ENCODE measurements around the gene ARSB. TPM values are rescaled to one million over a fixed set of nuclear protein-coding genes. Genes with fewer than 3 reads are reported as not detected.

ARSB gene
- total RNA-seq, 1 donor from 2014 or later = 30.2 TPM

GRCh38 chr5:78738693-78739300 is 246.3 kb downstream of the ARSB start:
- Histone ChIP-seq H3K4me2 (ENCODE audit: low read length) (no peak overlapping the region), H3K9ac (ENCODE audit: low read length) (no peak overlapping the region), H4K20me1 (ENCODE audit: insufficient read depth, low read length) (no peaks in the 10 kb centered on the region), H3K36me3 (ENCODE audit: insufficient read depth, low read length) (no peaks in the 10 kb centered on the region), H2AFZ (ENCODE audit: low read depth, low read length) (no peak overlapping the region), H3K4me3 (ENCODE audit: insufficient read depth, low read depth, low read length) (no peak overlapping the region), H3K27me3 (ENCODE audit: insufficient read depth, low read length) (peaks cover 3% of the 10 kb centered on the region), H3K4me1 (ENCODE audit: insufficient read depth, low read length) (no peaks in the 10 kb centered on the region), H3K9me3 (ENCODE audit: insufficient read depth, low read depth, low read length) (no peaks in the 10 kb centered on the region), H3K27ac (ENCODE audit: low read depth, low read length) (no peak overlapping the region), H3K79me2 (ENCODE audit: insufficient read depth, low read length) (no peaks in the 10 kb centered on the region)
- Mint-ChIP-seq H3K4me1 (ENCODE audit: low read depth, unreplicated experiment) (no peaks in the 10 kb centered on the region), H3K9me3 (ENCODE audit: unreplicated experiment) (no peaks in the 10 kb centered on the region), H3K27ac (ENCODE audit: unreplicated experiment) (no peak overlapping the region), H3K27me3 (ENCODE audit: low read depth, unreplicated experiment) (peaks cover 4% of the 10 kb centered on the region), H3K4me3 (ENCODE audit: unreplicated experiment) (no peak overlapping the region), H3K36me3 (ENCODE audit: low read depth, unreplicated experiment) (no peaks in the 10 kb centered on the region)
- TF ChIP-seq CTCF (IDR thresholded peaks at IDR 0.05; ENCODE audit: insufficient read depth, low read depth, low read length) = no peak
- no peak for TF ChIP-seq EZH2 (IDR thresholded peaks at IDR 0.05; ENCODE audit: insufficient read depth, low read length)
- DNase-seq (ENCODE audit: low read depth) (no peak), FAIRE-seq (no peak)

- DNase-seq (ENCODE audit: low read depth) (no peak), FAIRE-seq (no peak)
- H3K79me2 ChIP-seq (ENCODE audit: insufficient read depth, low read length) = no peaks in the 10 kb centered on the region
- no peak for TF ChIP-seq CTCF (IDR thresholded peaks at IDR 0.05; ENCODE audit: insufficient read depth, low read depth, low read length)
- no peaks in the 10 kb centered on the region for H3K4me1 Mint-ChIP-seq (ENCODE audit: low read depth, unreplicated experiment)
- no peak overlapping the region for H2AFZ ChIP-seq (ENCODE audit: low read depth, low read length)
- H3K27ac Mint-ChIP-seq (ENCODE audit: unreplicated experiment) = no peak overlapping the region
- no peak overlapping the region for H3K9ac ChIP-seq (ENCODE audit: low read length)
- no peak overlapping the region for H3K4me2 ChIP-seq (ENCODE audit: low read length)
- no peaks in the 10 kb centered on the region for H3K9me3 ChIP-seq (ENCODE audit: insufficient read depth, low read depth, low read length)
- peaks cover 3% of the 10 kb centered on the region for H3K27me3 ChIP-seq (ENCODE audit: insufficient read depth, low read length)
- H3K36me3 Mint-ChIP-seq (ENCODE audit: low read depth, unreplicated experiment) = no peaks in the 10 kb centered on the region
- H3K9me3 Mint-ChIP-seq (ENCODE audit: unreplicated experiment) = no peaks in the 10 kb centered on the region
- H3K4me3 ChIP-seq (ENCODE audit: insufficient read depth, low read depth, low read length) = no peak overlapping the region
- H4K20me1 ChIP-seq (ENCODE audit: insufficient read depth, low read length) = no peaks in the 10 kb centered on the region
- H3K27ac ChIP-seq (ENCODE audit: low read depth, low read length) = no peak overlapping the region
- H3K27me3 Mint-ChIP-seq (ENCODE audit: low read depth, unreplicated experiment) = peaks cover 4% of the 10 kb centered on the region
- no peaks in the 10 kb centered on the region for H3K4me1 ChIP-seq (ENCODE audit: insufficient read depth, low read length)
- H3K4me3 Mint-ChIP-seq (ENCODE audit: unreplicated experiment) = no peak overlapping the region
- H3K36me3 ChIP-seq (ENCODE audit: insufficient read depth, low read length) = no peaks in the 10 kb centered on the region
Observed at GRCh38 chr5:78738104-78738503, 247.0 kb downstream of the ARSB start.

GRCh38 chr5:78735834-78736463 is 249.2 kb downstream of the ARSB start:
- peaks cover 3% of the 10 kb centered on the region for H3K27me3 ChIP-seq (ENCODE audit: insufficient read depth, low read length)
- H3K36me3 Mint-ChIP-seq (ENCODE audit: low read depth, unreplicated experiment) = no peaks in the 10 kb centered on the region
- DNase-seq (ENCODE audit: low read depth) (no peak), FAIRE-seq (no peak)
- no peak for TF ChIP-seq CTCF (IDR thresholded peaks at IDR 0.05; ENCODE audit: insufficient read depth, low read depth, low read length)
- no peak for TF ChIP-seq EZH2 (IDR thresholded peaks at IDR 0.05; ENCODE audit: insufficient read depth, low read length)
- H3K9me3 Mint-ChIP-seq (ENCODE audit: unreplicated experiment) = no peaks in the 10 kb centered on the region
- H3K4me2 ChIP-seq (ENCODE audit: low read length) = no peak overlapping the region
- no peak overlapping the region for H3K27ac Mint-ChIP-seq (ENCODE audit: unreplicated experiment)
- H3K79me2 ChIP-seq (ENCODE audit: insufficient read depth, low read length) = no peaks in the 10 kb centered on the region
- H3K36me3 ChIP-seq (ENCODE audit: insufficient read depth, low read length) = no peaks in the 10 kb centered on the region
- no peaks in the 10 kb centered on the region for H3K9me3 ChIP-seq (ENCODE audit: insufficient read depth, low read depth, low read length)
- H3K27ac ChIP-seq (ENCODE audit: low read depth, low read length) = no peak overlapping the region
- H3K4me1 Mint-ChIP-seq (ENCODE audit: low read depth, unreplicated experiment) = no peaks in the 10 kb centered on the region
- peaks cover 4% of the 10 kb centered on the region for H3K27me3 Mint-ChIP-seq (ENCODE audit: low read depth, unreplicated experiment)
- no peak overlapping the region for H2AFZ ChIP-seq (ENCODE audit: low read depth, low read length)
- H3K9ac ChIP-seq (ENCODE audit: low read length) = no peak overlapping the region
- H4K20me1 ChIP-seq (ENCODE audit: insufficient read depth, low read length) = no peaks in the 10 kb centered on the region
- peaks cover 4% of the 10 kb centered on the region for H3K4me1 ChIP-seq (ENCODE audit: insufficient read depth, low read length)
- H3K4me3 Mint-ChIP-seq (ENCODE audit: unreplicated experiment) = no peak overlapping the region
- no peak overlapping the region for H3K4me3 ChIP-seq (ENCODE audit: insufficient read depth, low read depth, low read length)

All from astrocyte (in vitro differentiated cells and primary cell).